WTC11 (cell line): ENCODE results near the gene KRTCAP2. TPM values are rescaled to one million over a fixed set of nuclear protein-coding genes. Genes with fewer than 3 reads are reported as not detected.

Experiments used
- ATAC-seq: fragments of 200-7000 bp; cut with Tn5 transposase; 2 replicates; pipeline ENCODE4 v1.10.0; 2021; ENCODE audit warnings: mild to moderate bottlenecking, moderate library complexity
- CTCF ChIA-PET: fragments of 300-600 bp; sonication (Branson Sonifier 250); formaldehyde crosslinking; loops from one replicate; lab custom pipeline; 2021; ENCODE audit warnings: antibody characterized with exemption; lab: Charles Lee
- POLR2A ChIA-PET: fragments of 350-600 bp; sonication (Branson Sonifier 250); formaldehyde crosslinking; loops from one replicate; lab custom pipeline; 2021; ENCODE audit warnings: antibody characterized with exemption; lab: Charles Lee
- DNase-seq: peaks from one replicate; pipeline ENCODE4 v3.0.0; 2021; ENCODE audit warnings: low spot score
- H3K27ac Mint-ChIP-seq: 2 replicates; pipeline ENCODE4 v1.8.0; 2021; ENCODE audit warnings: mixed read lengths
- H3K27me3 Mint-ChIP-seq: 2 replicates; pipeline ENCODE4 v1.8.0; 2021; ENCODE audit warnings: low read depth, mild to moderate bottlenecking, moderate library complexity, mixed read lengths
- H3K36me3 Mint-ChIP-seq: 2 replicates; pipeline ENCODE4 v1.8.0; 2021; ENCODE audit warnings: mixed read lengths
- H3K4me1 Mint-ChIP-seq: 2 replicates; pipeline ENCODE4 v1.8.0; 2022; ENCODE audit warnings: mixed read lengths
- H3K4me3 Mint-ChIP-seq: 2 replicates; pipeline ENCODE4 v1.8.0; 2021; ENCODE audit warnings: mild to moderate bottlenecking, moderate library complexity, mixed read lengths
- H3K9me3 Mint-ChIP-seq: 2 replicates; pipeline ENCODE4 v1.8.0; 2021; ENCODE audit warnings: mixed read lengths
- ARID4B ChIP-seq: sonication (generic); formaldehyde crosslinking; IDR thresholded peaks from 2 replicates; pipeline ENCODE4 v1.8.0; 2023; ENCODE audit warnings: missing genetic modification reagents, mild to moderate bottlenecking, borderline replicate concordance
- ATF2 ChIP-seq: sonication (generic); formaldehyde crosslinking; IDR thresholded peaks from 2 replicates; pipeline ENCODE4 v1.8.1; 2022; ENCODE audit warnings: low read depth, missing genetic modification reagents, borderline replicate concordance
- CBFB ChIP-seq: sonication (generic); formaldehyde crosslinking; IDR thresholded peaks from 2 replicates; pipeline ENCODE4 v1.8.1; 2022; ENCODE audit warnings: mild to moderate bottlenecking, low read depth, missing genetic modification reagents
- EMX1 ChIP-seq: fragments of 250-450 bp; sonication (Bioruptor Pico); IDR thresholded peaks from 2 replicates; pipeline ENCODE4 v1.8.0; 2021; ENCODE audit warnings: mild to moderate bottlenecking
- ETV6 ChIP-seq: sonication (generic); formaldehyde crosslinking; IDR thresholded peaks from 2 replicates; pipeline ENCODE4 v1.8.1; 2022; ENCODE audit warnings: mild to moderate bottlenecking, missing genetic modification reagents
- FOXK1 ChIP-seq: sonication (generic); formaldehyde crosslinking; IDR thresholded peaks from 2 replicates; pipeline ENCODE4 v1.8.0; 2022; ENCODE audit warnings: mild to moderate bottlenecking, moderate library complexity, missing genetic modification reagents
- FOXP1 ChIP-seq: sonication (generic); formaldehyde crosslinking; IDR thresholded peaks from 2 replicates; pipeline ENCODE4 v1.8.0; 2022; ENCODE audit warnings: missing genetic modification reagents, mild to moderate bottlenecking, moderate library complexity, borderline replicate concordance
- MAX ChIP-seq: sonication (generic); formaldehyde crosslinking; IDR thresholded peaks from 2 replicates; pipeline ENCODE4 v1.8.0; 2022; ENCODE audit warnings: mild to moderate bottlenecking, missing genetic modification reagents
- PRDM15 ChIP-seq: sonication (generic); formaldehyde crosslinking; IDR thresholded peaks from 2 replicates; pipeline ENCODE4 v1.8.0; 2022; ENCODE audit warnings: missing genetic modification reagents
- RELA ChIP-seq: sonication (generic); formaldehyde crosslinking; IDR thresholded peaks from 2 replicates; pipeline ENCODE4 v1.8.1; 2022; ENCODE audit warnings: missing genetic modification reagents, mild to moderate bottlenecking, borderline replicate concordance
- USF1 ChIP-seq: sonication (generic); formaldehyde crosslinking; IDR thresholded peaks from 2 replicates; pipeline ENCODE4 v1.8.0; 2022; ENCODE audit warnings: mild to moderate bottlenecking, missing genetic modification reagents
- USF2 ChIP-seq: sonication (generic); formaldehyde crosslinking; IDR thresholded peaks from 2 replicates; pipeline ENCODE4 v1.8.1; 2023; ENCODE audit warnings: mild to moderate bottlenecking, missing genetic modification reagents, moderate library complexity
- ZBTB21 ChIP-seq: sonication (generic); formaldehyde crosslinking; IDR thresholded peaks from 2 replicates; pipeline ENCODE4 v1.8.1; 2023; ENCODE audit warnings: mild to moderate bottlenecking, missing genetic modification reagents, borderline replicate concordance
- ZNF232 ChIP-seq: sonication (generic); formaldehyde crosslinking; IDR thresholded peaks from 2 replicates; pipeline ENCODE4 v1.8.0; 2022; ENCODE audit warnings: mild to moderate bottlenecking, missing genetic modification reagents
- total RNA-seq: library from RNA; stranded (reverse); gene quantifications from 3 replicates; pipeline ENCODE4 v1.2.3, GENCODE V29; 2021

Gene KRTCAP2
- total RNA-seq, 1 experiment from 2014 or later = 104 TPM

GRCh38 chr1:155167166-155168104 lies 5.7 kb downstream of the KRTCAP2 start (continued):
- TF ChIP-seq ARID4B (CRISPR knock-in tag) (no peak), ETV6 (no peak)
- TF ChIP-seq, all 79 proteins: peak for 5

GRCh38 chr1:155166471-155167165 lies 6.5 kb downstream of the KRTCAP2 start:
- Mint-ChIP-seq H3K27me3 (no peaks in the 10 kb centered on the region; the same call in 1 of the 2 replicates), H3K9me3 (peaks cover 4% of the 10 kb centered on the region), H3K4me3 (peak overlapping the region; percentile 89), H3K4me1 (peaks cover 17% of the 10 kb centered on the region), H3K36me3 (peaks cover 16% of the 10 kb centered on the region), H3K27ac (peak overlapping the region; percentile 94)
- ChIA-PET CTCF (interaction anchor here (0.6 to 12.2 kb wide), 52 partner anchors 9 to 607 kb away, joined by 3 to 605 read pairs (median 8); partner anchors contain the start of genes ADAM15, CKS1B, DPM3 and EFNA1), POLR2A (interaction anchor here (1.0 to 1.6 kb wide), 6 partner anchors 29 to 102 kb away, joined by 3 to 4 read pairs (median 3); partner anchors contain the start of gene SLC50A1)
- ATAC-seq = peak; percentile 29
- DNase-seq = peak; percentile 82
- TF ChIP-seq FOXP1 (peak; percentile 81; the same call in 1 of the 2 replicates), MAX (CRISPR knock-in tag) (peak; percentile 74; the same call in 1 of the 2 replicates), FOXK1 (CRISPR knock-in tag) (peak; percentile 75), CBFB (CRISPR knock-in tag) (0 out of 2 replicates have a peak, but pooled peaks have one; percentile 56), ZNF232 (CRISPR knock-in tag) (peak; percentile 40; the same call in 1 of the 2 replicates), PRDM15 (CRISPR knock-in tag) (0 out of 2 replicates have a peak, but pooled peaks have one; percentile 39), USF1 (CRISPR knock-in tag) (peak; percentile 39; the same call in 1 of the 2 replicates), ZBTB21 (CRISPR knock-in tag) (0 out of 2 replicates have a peak, but pooled peaks have one; percentile 57), RELA (no peak), USF2 (CRISPR knock-in tag) (peak; percentile 58), EMX1 (CRISPR knock-in tag) (no peak), ATF2 (CRISPR knock-in tag) (no peak)
